Brain microvascular endothelial cell (primary cell): ENCODE measurements around the gene AFAP1L2.

ENCODE experiments used
- DNase-seq: peaks from one replicate; pipeline ENCODE4 v3.0.0-alpha.2; 2020
- H3K27ac ChIP-seq: fragments of 250-450 bp; sonication (Bioruptor Pico); 2 replicates; pipeline ENCODE4 v1.5.1; 2020; ENCODE audit warnings: mild to moderate bottlenecking, moderate library complexity
- H3K27me3 ChIP-seq: fragments of 250-450 bp; sonication (Bioruptor Pico); replicated peaks from 2 replicates; pipeline ENCODE4 v1.5.1; 2020; ENCODE audit warnings: mild to moderate bottlenecking
- H3K36me3 ChIP-seq: fragments of 250-450 bp; sonication (Bioruptor Pico); replicated peaks from 2 replicates; pipeline ENCODE4 v1.5.1; 2020; ENCODE audit warnings: mild to moderate bottlenecking
- H3K4me3 ChIP-seq: 2 replicates; pipeline ENCODE4 v1.5.1; 2011; ENCODE audit warnings: low read depth, mild to moderate bottlenecking, control low read depth, low read length, moderate library complexity
- CTCF ChIP-seq: IDR thresholded peaks from 2 replicates; pipeline ENCODE4 v1.5.1; 2011; ENCODE audit warnings: low read depth, mild to moderate bottlenecking, moderate library complexity, low read length, control low read depth, inconsistent platforms; ENCODE audit errors: missing control alignments
- in situ Hi-C: cut with HindIII; loops from 2 replicates; pipeline ENCODE4 v1.10.0; 2017; ENCODE audit warnings: low sequenced_read_pairs, low pct_ligation_motif_present

The AFAP1L2 gene

GRCh38 chr10:114308531-114309363, 95.6 kb downstream of the AFAP1L2 start:
- DNase-seq = peak; percentile 25
- in situ Hi-C loops = loop anchor here (25.0 kb wide), 1 partner anchor 379 kb away; no protein-coding TSS in a partner anchor
- H3K27me3 ChIP-seq = no peaks in the 10 kb centered on the region
- H3K36me3 ChIP-seq = no peaks in the 10 kb centered on the region
- H3K27ac ChIP-seq = no peak overlapping the region
- H3K4me3 ChIP-seq = no peak overlapping the region
- no peak for TF ChIP-seq CTCF

GRCh38 chr10:114307731-114308130, 96.6 kb downstream of the AFAP1L2 start:
- no peak for DNase-seq
- no peak for TF ChIP-seq CTCF
- Histone ChIP-seq H3K27ac (no peak overlapping the region), H3K36me3 (no peaks in the 10 kb centered on the region), H3K27me3 (no peaks in the 10 kb centered on the region), H3K4me3 (no peak overlapping the region)
- in situ Hi-C loops = loop anchor here (25.0 kb wide), 1 partner anchor 380 kb away; no protein-coding TSS in a partner anchor

GRCh38 chr10:114306116-114306973, 98.0 kb downstream of the AFAP1L2 start:
- no peak overlapping the region for H3K4me3 ChIP-seq
- DNase-seq = peak; percentile 98
- in situ Hi-C loops = loop anchor here (25.0 kb wide), 1 partner anchor 381 kb away; no protein-coding TSS in a partner anchor
- no peaks in the 10 kb centered on the region for H3K36me3 ChIP-seq
- H3K27me3 ChIP-seq = no peaks in the 10 kb centered on the region
- H3K27ac ChIP-seq = peak overlapping the region; percentile 26
- TF ChIP-seq CTCF = peak; percentile 7

- no peak for TF ChIP-seq CTCF
- no peak overlapping the region for H3K4me3 ChIP-seq
- no peaks in the 10 kb centered on the region for H3K36me3 ChIP-seq
- no peak overlapping the region for H3K27ac ChIP-seq
- in situ Hi-C loops = loop anchor here (25.0 kb wide), 1 partner anchor 382 kb away; no protein-coding TSS in a partner anchor
- DNase-seq = no peak
- H3K27me3 ChIP-seq = no peaks in the 10 kb centered on the region
Observed at GRCh38 chr10:114305521-114305925, 98.8 kb downstream of the AFAP1L2 start.

GRCh38 chr10:114304571-114305421, 99.5 kb downstream of the AFAP1L2 start:
- Histone ChIP-seq H3K36me3 (no peaks in the 10 kb centered on the region), H3K4me3 (peak overlapping the region; percentile 41), H3K27ac (peak overlapping the region; percentile 8), H3K27me3 (no peaks in the 10 kb centered on the region)
- peak; percentile 86 for TF ChIP-seq CTCF
- in situ Hi-C loops = loop anchor here (25.0 kb wide), 1 partner anchor 383 kb away; no protein-coding TSS in a partner anchor
- DNase-seq = no peak
